K562 (cell line): ENCODE measurements around the gene HOXD12. TPM values are rescaled to one million over a fixed set of nuclear protein-coding genes. Genes with fewer than 3 reads are reported as not detected.

Source experiments
- ATAC-seq: fragments of 200-7000 bp; cut with Tn5 transposase; 3 replicates; pipeline ENCODE4 v1.9.1; 2020; ENCODE audit warnings: moderate library complexity
- BruUV-seq: library from RNA; stranded (reverse); fragments of 400-500 nt; replicated peaks from 2 replicates; lab custom pipeline; 2021; lab: Mats Ljungman, UMichigan
- CTCF ChIA-PET: fragments of 300-600 bp; formaldehyde crosslinking; extraction: SDS; loops from one replicate; lab custom pipeline; 2021; ENCODE audit warnings: low intra/inter-chr PET ratio; lab: Yijun Ruan, JAX
- POLR2A ChIA-PET: fragments of 300-600, 350-650 bp; sonication (Branson Sonifier 250); formaldehyde crosslinking; extraction: SDS; loops from one replicate; lab custom pipeline; 2021; ENCODE audit warnings: antibody characterized with exemption, inconsistent platforms; lab: Yijun Ruan, JAX
- DNase-seq, 4 experiments: peaks; one replicate each; pipeline versions ENCODE4 v3.0.0 to v3.0.0-alpha.2; 2011 to 2018; ENCODE audit warnings: low spot score in 3 of 4, mixed read lengths in 3 of 4; ENCODE audit errors: extremely low read depth in 1 of 4
- FAIRE-seq: peaks from 2 replicates; lab custom pipeline; 2011; peaks lifted over from hg19 to GRCh38; lab: Jason Lieb, UNC
- H2AFZ ChIP-seq: 2 replicates; pipeline ENCODE4 v1.6.0; 2011; ENCODE audit warnings: low read depth, low read length, control low read depth, inconsistent platforms
- H3K27ac ChIP-seq: fragments of 200-600 bp; 3 replicates; pipeline ENCODE4 v1.8.0; 2011; ENCODE audit warnings: low read depth, mild to moderate bottlenecking, control low read depth, inconsistent platforms, low read length, moderate library complexity, mixed read lengths; ENCODE audit errors: extremely low read depth
- H3K27me3 ChIP-seq, 2 experiments: fragments of 300-600 bp in 1 of 2; 2 replicates in 1 of 2; 3 replicates in 1 of 2; pipeline versions ENCODE4 v1.6.0 to v1.8.0; 2011; ENCODE audit warnings: inconsistent platforms in 2 of 2, low read length in 2 of 2, mild to moderate bottlenecking in 1 of 2, mixed read lengths in 1 of 2, moderate library complexity in 1 of 2; ENCODE audit not compliant: control insufficient read depth in 2 of 2, insufficient read depth in 2 of 2
- H3K36me3 ChIP-seq: fragments of 300-600 bp; 3 replicates; pipeline ENCODE4 v1.8.0; 2011; ENCODE audit warnings: mild to moderate bottlenecking, low read length, inconsistent platforms; ENCODE audit not compliant: control insufficient read depth, insufficient read depth
- H3K4me1 ChIP-seq, 2 experiments: fragments of 200-600 bp in 1 of 2; replicated peaks in 1 of 2; 2 replicates in 1 of 2; 3 replicates in 1 of 2; pipeline versions ENCODE4 v1.5.1 to v1.8.0; 2011; ENCODE audit warnings: inconsistent platforms in 2 of 2, low read length in 2 of 2, mild to moderate bottlenecking in 1 of 2, mixed read lengths in 1 of 2, moderate library complexity in 1 of 2; ENCODE audit not compliant: control insufficient read depth in 2 of 2, insufficient read depth in 2 of 2
- H3K4me2 ChIP-seq: 2 replicates; pipeline ENCODE4 v1.6.1; 2011; ENCODE audit warnings: low read length, control low read depth, inconsistent platforms, mixed read lengths; ENCODE audit not compliant: insufficient read depth
- H3K4me3 ChIP-seq: fragments of 200-600 bp; sonication (generic), shearing (Covaris generic); 2 replicates; pipeline ENCODE4 v1.5.1; 2016; ENCODE audit warnings: control low read depth, inconsistent platforms
- H3K79me2 ChIP-seq: fragments of 200-600 bp; 3 replicates; pipeline ENCODE4 v1.8.0; 2011; ENCODE audit warnings: low read length, inconsistent platforms; ENCODE audit not compliant: control insufficient read depth, insufficient read depth
- H3K9ac ChIP-seq, 2 experiments: 2 replicates each; pipeline versions ENCODE4 v1.6.0 to v1.6.1; 2011; ENCODE audit warnings: low read depth in 2 of 2, low read length in 2 of 2, control low read depth in 1 of 2, inconsistent platforms in 1 of 2, mild to moderate bottlenecking in 1 of 2, mixed read lengths in 1 of 2; ENCODE audit not compliant: insufficient read depth in 1 of 2
- H3K9me1 ChIP-seq: one replicate; pipeline ENCODE4 v1.6.0; 2011; ENCODE audit warnings: inconsistent platforms, mild to moderate bottlenecking, low read length, moderate library complexity; ENCODE audit not compliant: control insufficient read depth, insufficient read depth
- H3K9me3 ChIP-seq: replicated peaks from 2 replicates; pipeline ENCODE4 v1.5.1; 2011; ENCODE audit warnings: low read depth, low read length, inconsistent platforms; ENCODE audit not compliant: control insufficient read depth, insufficient read depth
- H4K20me1 ChIP-seq: replicated peaks from 2 replicates; pipeline ENCODE4 v1.6.1; 2011; ENCODE audit warnings: low read length, inconsistent platforms, mixed read lengths; ENCODE audit not compliant: control insufficient read depth, insufficient read depth
- E2F8 ChIP-seq: fragments of 450-650 bp; IDR thresholded peaks from 2 replicates; pipeline ENCODE4 v1.7.1; 2018; ENCODE audit warnings: mild to moderate bottlenecking, low read depth; ENCODE audit not compliant: partially characterized antibody
- FOXA3 ChIP-seq, 2 experiments: fragments of 450-650 bp in 1 of 2; sonication (generic) in 1 of 2; formaldehyde crosslinking; IDR thresholded peaks in 1 of 2; conservative IDR thresholded peaks in 1 of 2; 2 replicates each; pipeline versions ENCODE4 v1.4.0 to v1.8.0; 2020 to 2022; ENCODE audit warnings: mild to moderate bottlenecking in 2 of 2, missing genetic modification reagents in 1 of 2
- MAFK ChIP-seq: IDR thresholded peaks from 2 replicates; pipeline ENCODE4 v1.6.1; 2011; ENCODE audit warnings: low read length, improper control_type of control experiment
- NCOA1 ChIP-seq: fragments of 450-650 bp; IDR thresholded peaks from 2 replicates; pipeline ENCODE4 v1.6.1; 2016; ENCODE audit warnings: low read depth
- NEUROD1 ChIP-seq: fragments of 150-350 bp; IDR thresholded peaks from 2 replicates; pipeline ENCODE4 v1.6.1; 2014; ENCODE audit warnings: borderline replicate concordance, low read length, low read depth; ENCODE audit not compliant: partially characterized antibody
- NFE2L1 ChIP-seq: fragments of 450-650 bp; IDR thresholded peaks from 2 replicates; pipeline ENCODE4 v1.6.1; 2016; ENCODE audit warnings: missing genetic modification characterization, low read depth, mild to moderate bottlenecking, missing compliant biosample characterization, moderate library complexity, borderline replicate concordance
- NFXL1 ChIP-seq: fragments of 450-650 bp; formaldehyde crosslinking; IDR thresholded peaks from 2 replicates; pipeline ENCODE4 v1.4.0; 2021; ENCODE audit warnings: mild to moderate bottlenecking
- SMAD2 ChIP-seq: fragments of 150-350 bp; IDR thresholded peaks from 2 replicates; pipeline ENCODE4 v1.6.1; 2014; ENCODE audit warnings: low read depth, mild to moderate bottlenecking, low read length
- STAG1 ChIP-seq: sonication (generic); formaldehyde crosslinking; IDR thresholded peaks from 2 replicates; pipeline ENCODE4 v1.5.0; 2020; ENCODE audit warnings: missing genetic modification reagents, borderline replicate concordance
- ZBTB26 ChIP-seq: fragments of 450-650 bp; formaldehyde crosslinking; IDR thresholded peaks from 2 replicates; pipeline ENCODE4 v1.4.0; 2022; ENCODE audit warnings: missing genetic modification characterization
- ZNF785 ChIP-seq: fragments of 250-450 bp; sonication (Bioruptor Pico); IDR thresholded peaks from 2 replicates; pipeline ENCODE4 v1.4.0; 2020; ENCODE audit warnings: mild to moderate bottlenecking
- WGBS: fragments of 100-300 bp; shearing (Covaris generic); methylation state at CpG from one replicate; pipeline ENCODE4 v1.1.6; 2016; ENCODE audit warnings: low coverage, mixed read lengths; ENCODE audit not compliant: insufficient coverage; ENCODE audit errors: missing lambda C conversion rate; 5-methylcytosine and 5-hydroxymethylcytosine counted together
- in situ Hi-C: fragments of 300-500 bp; cut with MboI; formaldehyde crosslinking; loops from 4 replicates; pipeline ENCODE4 v1.15.0; 2018; ENCODE audit warnings: inconsistent platforms, mixed read lengths
- intact Hi-C: fragments of 100-400 bp; cut with micrococcal nuclease; formaldehyde crosslinking; loops from 2 replicates; pipeline ENCODE4 v1.14.2; 2022
- polyA plus RNA-seq, 8 experiments: library from polyadenylated mRNA; depleted of rRNA in 4 of 8; stranded (reverse) in 5 of 8; unstranded in 3 of 8; fragments of >200 nt; fragmentation: Nextera tagmentation in 2 of 8; fragmentation: Illumina TruSeq in 1 of 8; extraction: Ambion mirVana in 2 of 8; extraction: Trizol in 1 of 8; gene quantifications; 2 replicates each; pipeline versions ENCODE4 v1.2.1 to v1.2.3, GENCODE V29; 2011 to 2014; ENCODE audit warnings: inconsistent platforms in 1 of 8, missing spikeins in 1 of 8
- total RNA-seq, 7 experiments: library from RNA; depleted of rRNA in 6 of 7; stranded (reverse); fragments of >200 nt in 6 of 7; fragmentation: Illumina TruSeq in 2 of 7; extraction: Trizol in 2 of 7; gene quantifications; 2 replicates each; pipeline versions ENCODE4 v1.2.1 to v1.2.3, GENCODE V29; 2011 to 2021; ENCODE audit warnings: low replicate concordance in 1 of 7

HOXD12 gene
- total and polyA plus RNA-seq, 9 of the 15 experiments (the other 6 are each of a cell fraction or from before 2014, with no cell fraction given) = not detected

GRCh38 chr2:176090862-176091261 lies 8.7 kb upstream of the HOXD12 start:
- Histone ChIP-seq H3K27me3 (peaks cover 69 to 81% of the 10 kb centered on the region in 2 experiments), H3K9me3 (no peaks in the 10 kb centered on the region; the same call in 1 of the 2 replicates), H3K9ac (no peak overlapping the region), H3K4me3 (no peak overlapping the region), H2AFZ (no peak overlapping the region), H3K27ac (no peak overlapping the region), H3K9me1 (no peaks in the 10 kb centered on the region), H4K20me1 (peaks cover 5% of the 10 kb centered on the region; the same call in 1 of the 2 replicates), H3K79me2 (no peaks in the 10 kb centered on the region), H3K4me1 (peaks cover 0 to 21% of the 10 kb centered on the region in 2 experiments; a peak in 2 of 5 replicates), H3K36me3 (no peaks in the 10 kb centered on the region), H3K4me2 (no peak overlapping the region)
- CTCF ChIA-PET = no interaction called here
- POLR2A ChIA-PET = no interaction called here
- in situ Hi-C loops (loop anchor here (25.0 kb wide), 1 partner anchor 1054 kb away; no protein-coding TSS in a partner anchor), intact Hi-C loops (no loop called here)
- WGBS = 0% methylated on average over 5 of the region's 5 CpGs
- no TSS peak for BruUV-seq
- no peak for ATAC-seq
- FAIRE-seq = no peak
- DNase-seq = no peak
- TF ChIP-seq NFXL1 (CRISPR knock-in tag) (no peak), FOXA3 (CRISPR knock-in tag; conservative IDR thresholded peaks at IDR 0.05 in 1 of 2, IDR thresholded peaks at IDR 0.05 in 1 of 2) (no peak), ZBTB26 (CRISPR knock-in tag) (no peak), NCOA1 (no peak), ZNF785 (no peak), NFE2L1 (tag) (no peak), SMAD2 (no peak), MAFK (no peak), STAG1 (CRISPR knock-in tag) (no peak), NEUROD1 (no peak), E2F8 (no peak)
